Stomach (tissue), 9 donors: ENCODE measurements around the gene NR6A1. TPM values are rescaled to one million over a fixed set of nuclear protein-coding genes. Genes with fewer than 3 reads are reported as not detected.
A peak's percentile ranks its signal among the peaks of the same experiment; 100 is the strongest.

Source experiments
- DNase-seq, 2 donors: peaks; one replicate each; pipeline versions ENCODE4 v3.0.0 to v3.0.0-alpha.2; 2013 to 2019
- H3K27ac ChIP-seq, 5 donors: fragments of 200-600 bp in 4 of 5; sonication (generic) in 4 of 5; one replicate each; pipeline ENCODE4 v1.5.1; 2013 to 2019; ENCODE audit warnings: mild to moderate bottlenecking in 1 of 5, moderate library complexity in 1 of 5
- H3K27me3 ChIP-seq, 3 donors: fragments of 200-600 bp; sonication (generic); one replicate each; pipeline ENCODE4 v1.5.1; 2017 to 2019; ENCODE audit warnings: mixed run types in 1 of 3
- H3K36me3 ChIP-seq, 4 donors: fragments of 200-600 bp; sonication (generic); 1 replicate in 3 of 4; 2 replicates in 1 of 4; pipeline ENCODE4 v1.5.1; 2016 to 2019
- H3K4me1 ChIP-seq, 4 donors: fragments of 200-600 bp; sonication (generic); one replicate each; pipeline ENCODE4 v1.5.1; 2016 to 2019
- H3K4me3 ChIP-seq, 4 donors: fragments of 200-600 bp; sonication (generic) in 3 of 4; one replicate each; pipeline ENCODE4 v1.5.1; 2016 to 2019; ENCODE audit warnings: mild to moderate bottlenecking in 1 of 4
- H3K9me3 ChIP-seq, 4 donors: fragments of 200-600 bp; sonication (generic); one replicate each; pipeline ENCODE4 v1.5.1; 2016 to 2019
- EP300 ChIP-seq: sonication (generic); formaldehyde crosslinking; IDR thresholded peaks from one replicate; pipeline ENCODE4 v1.6.1; 2017; ENCODE audit warnings: antibody characterized with exemption
- POLR2A ChIP-seq, 4 donors: fragments of 450-650 bp; IDR thresholded peaks; one replicate each; pipeline ENCODE4 v1.6.1; 2016; ENCODE audit warnings: antibody characterized with exemption in 4 of 4, control low read depth in 2 of 4, mild to moderate bottlenecking in 1 of 4, moderate library complexity in 1 of 4
- POLR2AphosphoS5 ChIP-seq, 3 donors: sonication (generic); formaldehyde crosslinking; IDR thresholded peaks; one replicate each; pipeline ENCODE4 v1.6.1; 2016; ENCODE audit warnings: antibody characterized with exemption in 3 of 3
- WGBS, 5 donors: extraction: QIAGEN DNeasy Blood & Tissue Kit in 3 of 5; methylation state at CpG; one replicate each; pipeline versions ENCODE4 v1.1.5 to v1.1.7; 2013 to 2018; 5-methylcytosine and 5-hydroxymethylcytosine counted together
- intact Hi-C: fragments of 100-400 bp; cut with DNase I; formaldehyde crosslinking; loops from one replicate; pipeline ENCODE4 v1.15.1; 2023; ENCODE audit warnings: low total_unique reads
- polyA plus RNA-seq, 3 donors: library from polyadenylated mRNA; stranded (reverse); fragments of 200-250 nt; gene quantifications; one replicate each; pipeline ENCODE4 v1.2.3, GENCODE V29; 2013
- total RNA-seq, 5 donors: library from RNA; depleted of rRNA; stranded (reverse); fragments of >200 nt; gene quantifications; one replicate each; pipeline versions ENCODE4 v1.1.0 to v1.2.3, GENCODE V29; 2014 to 2016
- TF ChIP-seq, protein P1 (sequence below), 7 experiments: fragments of 450-650 bp in 4 of 7; fragments of 200-600 bp in 3 of 7; sonication (generic) in 3 of 7; IDR thresholded peaks; one replicate each; pipeline ENCODE4 v1.5.1; 2016 to 2019; ENCODE audit warnings: antibody characterized with exemption in 7 of 7, control low read depth in 2 of 7, mild to moderate bottlenecking in 1 of 7
- donor health status: healthy with polysubstance abuse.
- donor health status: Bipolar disorder and iron deficiency.
- donor health status: healthy.

NR6A1 gene
- total and polyA plus RNA-seq, 8 donors: 0.15 to 3.2 (median 1.5) TPM; not detected in 1

DNA sequence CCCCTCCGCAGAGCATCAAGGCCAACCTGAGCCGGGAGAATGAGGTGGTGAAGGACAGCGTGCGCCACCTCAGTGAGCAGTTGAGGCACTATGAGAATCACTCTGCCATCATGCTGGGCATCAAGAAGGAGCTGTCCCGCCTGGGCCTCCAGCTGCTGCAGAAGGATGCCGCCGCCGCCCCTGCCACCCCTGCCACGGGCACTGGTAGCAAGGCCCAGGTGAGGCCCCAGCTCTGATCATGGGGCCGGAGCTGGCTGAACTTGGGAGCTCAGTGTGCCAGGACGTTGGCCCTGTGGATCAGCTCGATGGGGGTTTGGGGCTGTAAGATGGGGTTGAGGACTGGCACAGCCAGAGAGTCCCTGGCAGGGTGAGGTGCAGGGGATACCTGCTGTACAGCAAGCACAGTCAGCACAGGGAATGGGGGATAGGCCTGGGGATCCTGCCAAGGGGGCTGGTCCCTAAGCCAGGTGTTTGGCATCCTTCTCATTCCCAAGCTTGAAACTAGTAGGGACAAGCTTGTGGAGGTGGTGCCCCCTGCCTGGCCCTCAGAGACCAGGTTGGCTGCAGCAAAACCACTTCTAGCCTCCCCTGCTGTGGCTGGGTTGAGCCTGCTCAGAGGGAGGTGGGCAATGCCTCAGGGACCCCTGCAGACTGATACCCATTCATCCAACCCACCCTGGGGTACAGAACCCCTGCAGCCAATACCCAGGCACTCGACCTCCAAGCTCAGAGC lies 28.3 kb upstream of the NR6A1 start:
- no peaks in the 10 kb centered on the region for H3K27me3 ChIP-seq
- H3K27ac ChIP-seq: no peak overlapping the region
- peaks cover 0 to 12% (median 0%) of the 10 kb centered on the region in 4 donors for H3K36me3 ChIP-seq
- TF ChIP-seq POLR2AphosphoS5 (IDR thresholded peaks at IDR 0.05) (no peak), EP300 (no peak), POLR2A (IDR thresholded peaks at IDR 0.05) (no peak)
- TF ChIP-seq, protein P1, sequence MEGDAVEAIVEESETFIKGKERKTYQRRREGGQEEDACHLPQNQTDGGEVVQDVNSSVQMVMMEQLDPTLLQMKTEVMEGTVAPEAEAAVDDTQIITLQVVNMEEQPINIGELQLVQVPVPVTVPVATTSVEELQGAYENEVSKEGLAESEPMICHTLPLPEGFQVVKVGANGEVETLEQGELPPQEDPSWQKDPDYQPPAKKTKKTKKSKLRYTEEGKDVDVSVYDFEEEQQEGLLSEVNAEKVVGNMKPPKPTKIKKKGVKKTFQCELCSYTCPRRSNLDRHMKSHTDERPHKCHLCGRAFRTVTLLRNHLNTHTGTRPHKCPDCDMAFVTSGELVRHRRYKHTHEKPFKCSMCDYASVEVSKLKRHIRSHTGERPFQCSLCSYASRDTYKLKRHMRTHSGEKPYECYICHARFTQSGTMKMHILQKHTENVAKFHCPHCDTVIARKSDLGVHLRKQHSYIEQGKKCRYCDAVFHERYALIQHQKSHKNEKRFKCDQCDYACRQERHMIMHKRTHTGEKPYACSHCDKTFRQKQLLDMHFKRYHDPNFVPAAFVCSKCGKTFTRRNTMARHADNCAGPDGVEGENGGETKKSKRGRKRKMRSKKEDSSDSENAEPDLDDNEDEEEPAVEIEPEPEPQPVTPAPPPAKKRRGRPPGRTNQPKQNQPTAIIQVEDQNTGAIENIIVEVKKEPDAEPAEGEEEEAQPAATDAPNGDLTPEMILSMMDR (IDR thresholded peaks at IDR 0.05): no peak
- H3K4me3 ChIP-seq: no peak overlapping the region
- DNase-seq: no peak
- H3K4me1 ChIP-seq: peaks cover 6 to 26% (median 7%) of the 10 kb centered on the region in 4 donors
- WGBS, 5 donors: 80 to 90% (median 86%) methylated on average over 12 to 13 of the region's 13 CpGs
- H3K9me3 ChIP-seq: no peaks in the 10 kb centered on the region
- intact Hi-C loops: no loop called here

GRCh38 chr9:124797343-124798103 lies 26.4 kb upstream of the NR6A1 start:
- peak; percentile 38 to 76 for DNase-seq
- Histone ChIP-seq H3K4me3 (no peak overlapping the region), H3K27ac (peak overlapping the region in 2 of 5 donors; percentile 15 to 50), H3K9me3 (no peaks in the 10 kb centered on the region), H3K36me3 (peaks cover 0 to 9% (median 0%) of the 10 kb centered on the region in 4 donors), H3K4me1 (peaks cover 6 to 26% (median 7%) of the 10 kb centered on the region in 4 donors), H3K27me3 (no peaks in the 10 kb centered on the region)
- intact Hi-C loops: no loop called here
- TF ChIP-seq, protein P1 (IDR thresholded peaks at IDR 0.05): no peak
- TF ChIP-seq POLR2A (IDR thresholded peaks at IDR 0.05) (no peak), EP300 (no peak), POLR2AphosphoS5 (IDR thresholded peaks at IDR 0.05) (no peak)
- 46 to 66% (median 59%) methylated on average over 10 of the region's 10 CpGs for WGBS, 5 donors

- peak in 1 of 2 donors; percentile 40 for DNase-seq
- Histone ChIP-seq H3K4me1 (peaks cover 6 to 26% (median 7%) of the 10 kb centered on the region in 4 donors), H3K27ac (peak overlapping the region in 3 of 5 donors; percentile 37 to 49 (median 38)), H3K36me3 (no peaks in the 10 kb centered on the region), H3K27me3 (no peaks in the 10 kb centered on the region), H3K4me3 (no peak overlapping the region), H3K9me3 (no peaks in the 10 kb centered on the region)
- intact Hi-C loops: no loop called here
- 54 to 74% (median 58%) methylated on average over 6 to 9 of the region's 9 CpGs for WGBS, 5 donors
- TF ChIP-seq POLR2AphosphoS5 (IDR thresholded peaks at IDR 0.05) (no peak), POLR2A (IDR thresholded peaks at IDR 0.05) (no peak), EP300 (no peak)
- TF ChIP-seq, protein P1 (IDR thresholded peaks at IDR 0.05): no peak
These were observed 24.8 kb upstream of the NR6A1 start for GRCh38 chr9:124795881-124796431.

DNA sequence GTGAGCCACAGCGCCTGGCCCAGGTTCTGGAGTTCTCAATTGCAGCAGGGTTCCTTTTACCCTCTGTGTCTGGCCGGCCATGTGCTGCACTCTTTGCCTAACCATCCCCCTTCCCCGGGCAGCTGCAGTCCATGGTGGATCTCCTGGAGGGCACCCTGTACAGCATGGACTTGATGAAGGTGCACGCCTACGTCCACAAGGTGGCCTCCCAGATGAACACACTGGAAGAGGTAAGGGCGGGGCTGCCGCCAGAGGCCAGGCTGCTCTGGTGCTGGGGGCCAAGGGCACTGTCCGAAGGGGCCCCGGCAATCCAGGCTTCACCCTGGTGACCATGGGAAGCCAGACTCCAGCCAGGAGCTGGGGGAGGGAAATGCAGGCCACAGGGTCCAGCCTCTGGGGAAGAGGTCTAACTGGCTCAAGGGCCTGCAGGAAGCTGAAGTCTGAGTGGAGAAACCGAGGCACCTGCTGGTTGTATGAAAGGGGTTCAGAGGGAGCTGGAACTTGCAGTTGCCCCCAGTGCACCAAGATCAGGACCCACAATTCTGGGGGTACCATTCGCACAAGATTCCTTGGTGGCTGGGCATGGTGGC lies 23.9 kb upstream of the NR6A1 start:
- TF ChIP-seq POLR2A (IDR thresholded peaks at IDR 0.05): no peak
- TF ChIP-seq, protein P1 (IDR thresholded peaks at IDR 0.05): peak in 2 of 7 experiments; percentile 25 to 36
- TF ChIP-seq POLR2AphosphoS5 (IDR thresholded peaks at IDR 0.05): no peak
- Histone ChIP-seq H3K4me3 (no peak overlapping the region), H3K4me1 (peaks cover 6 to 26% (median 7%) of the 10 kb centered on the region in 4 donors), H3K9me3 (no peaks in the 10 kb centered on the region), H3K27me3 (no peaks in the 10 kb centered on the region), H3K27ac (peak overlapping the region in 2 of 5 donors; percentile 14 to 38), H3K36me3 (no peaks in the 10 kb centered on the region)
- WGBS, 5 donors: 48 to 63% (median 56%) methylated on average over 7 to 11 of the region's 11 CpGs
- DNase-seq: peak; percentile 48 to 76
- intact Hi-C loops: no loop called here
